ENCODE measurements around the gene EXOC4. TPM values are rescaled to one million over a fixed set of nuclear protein-coding genes. Genes with fewer than 3 reads are reported as not detected.

EXOC4 gene
- total and polyA plus RNA-seq, 2 of the 8 experiments (the other 6 are each of a cell fraction or from before 2014, with no cell fraction given): 27.0 to 67.3 TPM

DNA sequence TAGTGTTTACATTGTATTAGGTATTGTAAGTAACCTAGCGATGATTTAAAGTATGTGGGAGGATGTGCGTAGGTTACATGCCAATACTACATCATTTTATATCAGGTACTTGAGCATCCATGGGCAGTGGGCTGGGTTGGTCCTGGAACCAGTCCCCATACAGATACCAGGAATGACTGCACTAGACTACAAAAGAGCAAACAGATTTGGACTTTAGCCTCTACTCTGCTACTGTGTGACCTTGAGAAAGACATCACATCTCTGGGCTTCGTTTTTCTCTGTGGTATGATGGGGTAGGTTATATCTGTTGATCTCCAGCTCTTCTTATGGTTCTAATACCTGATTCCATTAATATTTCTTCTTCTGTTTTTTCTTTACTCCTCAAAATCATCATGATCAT is 461.8 kb downstream of the EXOC4 start:
- Histone ChIP-seq H3K18ac (ENCODE audit: extremely low read depth, low read length) (no peak overlapping the region), H3K79me2 (ENCODE audit: control insufficient read depth in 1 of 2, insufficient read depth in 2 of 2, low read length in 2 of 2) (no peaks in the 10 kb centered on the region), H3K27ac (ENCODE audit: low read depth, low read length) (no peak overlapping the region), H2BK12ac (ENCODE audit: low read depth, low read length) (no peak overlapping the region), H4K8ac (ENCODE audit: extremely low read depth, insufficient read depth, low read length) (no peak overlapping the region), H2BK5ac (ENCODE audit: low read depth, low read length) (no peak overlapping the region), H3K79me1 (ENCODE audit: low read depth, low read length) (no peaks in the 10 kb centered on the region), H2BK120ac (replicated peaks; ENCODE audit: low read depth, low read length) (no peak overlapping the region), H2AFZ (ENCODE audit: low read length) (no peak overlapping the region), H3K23ac (ENCODE audit: insufficient read length) (no peak overlapping the region), H3K9me3 (ENCODE audit: insufficient read depth in 2 of 2, low read depth in 1 of 2, low read length in 1 of 2) (no peaks in the 10 kb centered on the region), H2AK5ac (ENCODE audit: low read depth, low read length) (no peak overlapping the region), H3K4me1 (replicated peaks in 1 of 4; ENCODE audit: control insufficient read depth in 3 of 4, insufficient read depth in 4 of 4, low read length in 3 of 4) (no peaks in the 10 kb centered on the region), H3K4me2 (ENCODE audit: insufficient read depth in 1 of 2, low read depth in 2 of 2, low read length in 2 of 2) (no peak overlapping the region), H3K36me3 (ENCODE audit: control insufficient read depth in 2 of 4, insufficient read depth in 4 of 4, low read length in 3 of 4) (no peaks in the 10 kb centered on the region), H2BK15ac (ENCODE audit: low read length) (no peak overlapping the region), H4K20me1 (replicated peaks in 1 of 2; ENCODE audit: control insufficient read depth in 1 of 2, insufficient read depth in 2 of 2, low read length in 2 of 2) (no peaks in the 10 kb centered on the region), H3K23me2 (ENCODE audit: low read depth, low read length) (no peaks in the 10 kb centered on the region; the same call in 1 of the 2 replicates), H3K27me3 (replicated peaks in 1 of 4; ENCODE audit: control insufficient read depth in 3 of 4, extremely low read depth in 1 of 4, insufficient read depth in 3 of 4, low read length in 3 of 4) (no peaks in the 10 kb centered on the region), H2BK20ac (ENCODE audit: low read length) (no peak overlapping the region), H3K56ac (replicated peaks; ENCODE audit: insufficient read length, low read depth, low read length) (no peak overlapping the region), H3K14ac (ENCODE audit: insufficient read length) (no peak overlapping the region), H3K4ac (replicated peaks; ENCODE audit: insufficient read length, low read depth, low read length) (no peak overlapping the region), H4K91ac (replicated peaks; ENCODE audit: insufficient read length, low read length) (no peak overlapping the region), H3K4me3 (ENCODE audit: extremely low read depth in 1 of 4, insufficient read depth in 2 of 4, low read depth in 3 of 4, low read length in 4 of 4) (no peak overlapping the region), H4K5ac (ENCODE audit: insufficient read length, low read depth, low read length) (no peak overlapping the region), H3K9ac (replicated peaks in 1 of 4; ENCODE audit: extremely low read depth in 1 of 4, low read depth in 3 of 4, low read length in 3 of 4) (no peak overlapping the region)
- 93% methylated on average over 3 of the region's 3 CpGs; no CpG with 5 or more reads in 1 of the 2 experiments for WGBS, 2 experiments (ENCODE audit: extremely low coverage in 1 of 2, insufficient coverage in 1 of 2, insufficient read length in 1 of 2, insufficient replicate concordance in 2 of 2, low coverage in 1 of 2, low lambda C conversion rate in 2 of 2, missing lambda C conversion rate in 1 of 2)
- ChIA-PET CTCF (ENCODE audit: partially characterized antibody) (interaction anchor here (0.6 to 1.4 kb wide), 3 partner anchors 15 to 522 kb away, joined by 3 to 5 read pairs (median 3); no protein-coding TSS in a partner anchor), POLR2A (ENCODE audit: partially characterized antibody) (no interaction called here)
- no peak for TF ChIP-seq GTF2F1 (IDR thresholded peaks at IDR 0.05; ENCODE audit: borderline replicate concordance, low read depth, low read length)
- TF ChIP-seq PHF8 (conservative IDR thresholded peaks at IDR 0.05; ENCODE audit: low read depth, low read length): no peak
- DNase-seq (ENCODE audit: low read depth in 1 of 2, low spot score in 2 of 2) (no peak), FAIRE-seq (no peak)
